Mucosa of gallbladder (tissue), 1 donor: ENCODE results near the gene LRG1. TPM values are rescaled to one million over a fixed set of nuclear protein-coding genes. Genes with fewer than 3 reads are reported as not detected.

Experiments used
- DNase-seq: peaks from one replicate; pipeline ENCODE4 v3.0.0-alpha.2; 2020; ENCODE audit warnings: low spot score
- total RNA-seq: library from RNA; stranded (reverse); gene quantifications from one replicate; pipeline ENCODE4 v1.2.1, GENCODE V29; 2021
- donor health status: DM: no; HTN: no; CAD: no.

LRG1 gene
- total RNA-seq, 1 donor from 2014 or later: 16.2 TPM

DNA sequence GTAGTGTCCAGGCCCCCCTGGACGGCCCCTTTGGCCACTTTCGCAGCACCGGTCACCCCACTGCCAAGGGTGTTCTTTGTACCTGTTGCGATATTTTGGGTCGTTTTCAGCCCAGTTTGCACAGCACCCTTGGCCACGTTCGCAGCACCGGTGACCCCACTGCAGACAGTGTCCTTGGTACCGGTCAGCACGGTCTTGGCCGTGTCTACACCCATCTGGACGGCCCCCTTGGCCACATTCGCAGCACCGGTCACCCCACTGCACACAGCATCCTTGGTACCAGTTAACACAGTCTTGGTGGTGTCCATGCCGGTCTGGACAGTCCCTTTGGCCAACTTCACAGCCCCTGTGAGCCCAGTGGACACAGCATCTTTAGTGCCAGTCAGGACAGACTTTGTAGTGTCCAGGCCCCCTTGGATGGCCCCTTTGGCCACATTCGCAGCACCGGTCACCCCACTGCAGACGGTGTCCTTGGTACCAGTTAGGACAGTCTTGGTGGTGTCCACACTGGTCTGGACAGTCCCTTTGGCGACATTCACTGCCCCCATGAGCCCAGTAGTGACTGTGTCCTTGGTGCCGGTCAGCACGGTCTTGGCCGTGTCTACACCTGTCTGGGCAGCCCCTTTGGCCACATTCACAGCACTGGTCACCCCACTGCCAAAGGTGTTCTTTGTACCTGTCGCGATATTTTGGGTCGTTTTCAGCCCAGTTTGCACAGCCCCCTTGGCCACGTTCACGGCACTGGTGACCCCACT is 28.4 kb downstream of the LRG1 start:
- no peak for DNase-seq

DNA sequence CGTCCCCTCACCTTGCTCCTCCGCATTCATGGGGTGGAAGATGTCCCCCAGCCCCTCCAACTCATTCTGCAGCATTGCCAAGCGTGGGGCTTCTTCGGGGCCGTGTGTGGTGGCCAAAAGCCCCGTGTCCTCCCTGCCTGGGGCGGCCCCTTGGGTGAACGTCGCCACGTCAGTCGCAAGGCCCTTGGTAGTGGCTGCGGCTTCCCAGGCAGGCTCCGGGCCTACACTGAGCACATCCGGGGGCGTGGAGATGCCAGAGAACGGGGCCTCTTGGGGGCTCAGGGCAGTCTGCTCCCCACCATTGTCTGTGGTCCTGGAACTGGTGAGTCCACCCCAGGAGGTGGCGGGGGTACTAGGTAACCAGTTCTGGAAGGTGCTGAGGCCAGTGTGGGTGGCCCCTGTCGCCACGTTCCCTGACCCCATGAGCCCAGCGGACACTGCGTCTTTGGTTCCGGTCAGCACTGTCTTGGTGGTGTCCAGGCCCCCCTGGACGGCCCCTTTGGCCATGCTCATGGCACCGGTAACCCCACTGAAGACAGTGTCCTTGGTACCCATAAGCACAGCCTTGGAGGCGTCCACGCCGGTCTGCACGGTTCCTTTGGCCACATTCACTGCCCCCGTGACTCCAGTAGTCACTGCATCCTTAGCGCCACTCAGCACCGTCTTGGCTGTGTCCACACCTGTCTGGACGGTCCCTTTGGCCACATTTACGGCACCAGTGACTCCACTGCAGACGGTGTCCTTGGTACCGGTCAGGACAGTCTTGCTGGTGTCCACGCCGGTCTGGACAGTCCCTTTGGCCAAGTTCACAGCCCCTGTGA is 29.2 kb downstream of the LRG1 start:
- DNase-seq: no peak

DNA sequence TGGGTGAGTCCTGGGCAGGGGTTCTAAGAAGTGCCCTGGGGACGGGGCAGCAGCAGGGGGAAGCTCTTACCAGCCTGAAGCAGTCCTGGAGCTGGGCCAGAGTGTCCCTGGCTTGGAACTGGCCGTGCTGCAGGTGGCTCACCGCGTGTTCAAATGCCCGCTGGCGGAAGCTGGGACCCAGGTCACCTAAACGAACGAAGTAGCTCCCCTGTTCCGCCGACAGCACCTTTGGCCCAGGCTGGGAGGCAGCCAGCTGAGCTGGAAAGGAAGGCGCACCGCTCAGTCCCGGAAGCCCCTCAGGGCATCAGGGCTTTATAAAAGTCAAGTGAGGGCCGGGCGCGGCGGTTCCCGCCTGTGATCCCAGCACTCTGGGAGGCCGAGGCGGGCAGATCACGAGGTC is 31.1 kb downstream of the LRG1 start:
- no peak for DNase-seq

DNA sequence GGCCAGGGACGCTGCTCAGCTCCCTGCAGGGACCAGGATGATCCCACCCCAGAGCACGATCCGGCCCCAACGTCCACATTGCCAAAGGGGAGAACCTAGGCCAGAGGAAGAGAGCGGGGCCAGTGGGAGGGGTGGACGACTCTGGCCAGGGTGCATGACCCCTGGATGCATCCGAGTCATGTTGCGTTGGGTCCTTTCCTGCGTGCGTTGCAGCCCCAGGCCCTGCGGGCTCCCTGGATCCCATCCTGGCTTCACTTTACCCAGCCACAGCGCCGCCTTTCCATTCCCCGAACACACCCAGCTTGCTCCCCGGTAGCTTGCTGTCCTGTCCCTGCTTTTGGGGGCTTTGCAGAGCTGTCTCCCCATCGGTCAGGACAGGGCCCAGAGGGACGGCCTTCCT is 32.0 kb downstream of the LRG1 start:
- DNase-seq: no peak

DNA sequence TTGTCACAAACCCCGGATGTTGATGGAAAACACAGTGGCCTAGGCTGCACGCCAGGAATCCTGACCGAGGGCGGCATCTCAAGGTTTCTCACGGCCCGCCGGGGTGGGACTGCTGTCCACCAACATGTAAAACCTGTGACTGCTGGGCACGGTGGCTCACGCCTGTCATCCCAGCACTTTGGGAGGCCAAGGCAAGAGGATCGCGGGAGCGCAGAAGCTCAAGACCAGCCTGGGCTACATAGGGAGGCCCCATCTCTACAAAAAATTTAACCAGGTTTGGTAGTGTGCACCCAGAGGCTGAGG is 32.7 kb downstream of the LRG1 start:
- DNase-seq: no peak

DNA sequence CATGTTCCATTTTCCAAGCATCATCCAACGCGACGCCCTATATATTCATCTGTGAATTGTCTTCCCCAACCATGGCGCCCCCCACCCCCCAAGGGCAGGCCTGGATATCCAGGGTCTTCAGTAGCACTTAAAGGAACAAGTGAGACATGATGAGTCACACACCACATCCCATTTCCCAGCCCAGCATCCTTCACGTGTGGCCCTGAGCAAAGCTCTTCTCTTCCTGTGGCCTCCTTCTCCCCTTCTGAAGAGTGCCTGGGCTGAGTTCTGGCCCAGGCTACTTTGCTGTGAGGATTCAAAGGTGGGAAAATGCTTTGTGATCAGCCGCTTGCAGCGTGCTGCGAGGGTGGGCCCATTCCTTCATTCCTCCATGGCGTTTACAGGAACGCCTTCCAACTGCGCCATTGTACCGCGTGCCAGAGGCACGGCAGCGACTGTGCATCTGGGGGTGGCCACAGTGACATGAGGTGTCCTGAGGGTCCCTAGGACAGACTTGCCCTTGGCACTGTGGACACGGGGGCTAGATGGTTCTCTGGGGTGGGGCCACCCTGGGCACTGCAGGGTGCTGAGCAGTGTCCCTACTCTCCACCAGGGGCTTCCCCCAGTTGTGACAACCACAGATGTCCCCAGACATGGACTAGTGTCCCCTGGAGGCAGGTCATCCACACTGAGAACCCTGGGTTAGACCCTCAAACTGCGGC is 33.2 kb downstream of the LRG1 start:
- no peak for DNase-seq

DNA sequence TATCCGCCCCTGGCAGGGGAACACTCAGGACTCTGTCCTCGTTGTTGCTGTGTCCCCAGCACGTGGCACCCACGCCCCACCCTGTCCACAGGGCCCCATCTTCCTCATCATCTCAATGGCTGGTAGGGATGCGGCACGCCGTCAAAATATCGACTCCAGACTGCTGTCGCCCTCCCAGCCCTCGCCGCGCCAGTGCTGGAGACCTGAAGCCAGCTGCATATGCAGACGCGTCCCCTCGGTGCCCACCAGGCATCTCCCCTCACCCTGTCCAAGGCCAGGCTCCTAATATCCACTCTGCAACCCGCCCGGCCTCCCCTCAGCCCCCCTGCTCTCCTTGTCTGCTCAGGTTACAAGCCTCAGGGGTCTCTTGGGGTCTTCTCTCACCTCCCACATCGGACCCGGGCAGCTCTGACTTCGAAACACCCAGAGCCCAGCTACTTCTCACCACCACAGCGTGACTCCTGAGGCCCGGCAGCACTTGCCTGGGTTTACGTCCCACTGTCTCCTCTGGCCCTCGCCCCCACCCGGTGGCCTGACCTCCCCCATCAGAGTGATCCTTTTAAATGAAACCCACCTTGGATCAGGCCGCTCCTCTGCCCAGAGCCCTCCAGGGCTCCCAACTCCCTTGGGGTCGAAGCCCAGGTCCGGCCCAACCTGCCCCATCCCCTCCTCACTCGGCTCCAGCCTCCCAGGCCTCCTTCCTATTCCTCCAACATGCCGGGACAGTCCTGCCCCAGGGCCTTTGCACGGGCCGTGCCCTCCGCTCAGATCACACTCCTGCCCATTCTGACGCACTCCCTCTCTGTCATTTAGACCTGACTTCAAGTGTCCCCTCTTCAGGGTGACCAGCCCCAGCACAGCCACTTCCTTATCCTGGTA is 34.0 kb downstream of the LRG1 start:
- no peak for DNase-seq

DNA sequence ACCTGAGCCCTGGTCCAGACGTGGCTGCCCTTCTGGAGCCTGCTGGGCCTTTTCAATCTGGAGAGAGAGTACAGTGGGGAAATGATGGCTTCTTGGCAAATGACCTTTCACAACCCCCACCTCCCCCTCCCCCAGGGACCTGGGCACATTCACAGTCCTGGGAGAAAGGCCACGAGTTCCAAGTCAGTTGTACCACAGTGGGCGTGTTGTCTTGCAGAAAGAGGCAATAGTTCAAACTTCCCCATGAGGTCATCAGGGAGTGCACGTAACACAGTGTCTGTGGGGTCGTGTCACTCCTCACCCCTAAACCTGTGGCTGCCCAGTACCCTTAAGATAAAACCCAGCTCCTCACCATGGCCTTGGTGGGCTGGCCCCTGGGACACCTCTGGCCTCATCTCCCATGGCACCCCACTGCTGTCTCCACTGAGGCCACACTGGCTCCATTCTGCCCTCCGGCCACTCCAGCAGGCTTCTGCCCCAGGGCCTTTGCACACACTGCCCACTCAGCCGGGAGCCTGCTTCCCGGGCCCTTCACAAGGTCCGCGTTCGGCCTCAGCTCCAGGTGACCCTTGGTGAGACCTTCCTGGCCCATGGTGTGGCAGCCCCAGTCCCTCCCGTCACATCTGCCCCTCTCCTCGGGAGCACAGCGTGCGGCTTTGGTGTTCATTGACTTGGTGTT is 34.8 kb downstream of the LRG1 start:
- DNase-seq: no peak

DNA sequence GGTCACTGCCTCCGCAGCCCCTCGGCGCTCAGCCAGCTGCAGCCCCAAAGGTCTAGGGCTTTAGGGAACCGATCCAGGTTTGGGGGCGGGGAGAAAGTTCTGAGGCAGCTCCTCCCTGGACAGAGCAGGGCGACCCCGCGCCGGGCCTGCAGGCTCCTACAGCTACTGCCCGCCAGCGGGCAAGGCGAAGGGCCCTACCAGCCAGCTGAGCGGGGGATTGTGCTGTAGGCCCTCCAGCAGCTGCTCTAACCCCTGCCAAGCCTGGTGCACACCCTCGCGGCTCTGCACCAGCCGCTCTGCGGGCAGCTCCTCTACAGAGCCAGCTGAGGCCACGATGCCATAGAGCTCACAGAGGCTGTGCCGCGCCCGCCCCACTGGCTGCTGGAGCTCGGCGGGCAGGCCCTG is 35.5 kb downstream of the LRG1 start:
- no peak for DNase-seq

DNA sequence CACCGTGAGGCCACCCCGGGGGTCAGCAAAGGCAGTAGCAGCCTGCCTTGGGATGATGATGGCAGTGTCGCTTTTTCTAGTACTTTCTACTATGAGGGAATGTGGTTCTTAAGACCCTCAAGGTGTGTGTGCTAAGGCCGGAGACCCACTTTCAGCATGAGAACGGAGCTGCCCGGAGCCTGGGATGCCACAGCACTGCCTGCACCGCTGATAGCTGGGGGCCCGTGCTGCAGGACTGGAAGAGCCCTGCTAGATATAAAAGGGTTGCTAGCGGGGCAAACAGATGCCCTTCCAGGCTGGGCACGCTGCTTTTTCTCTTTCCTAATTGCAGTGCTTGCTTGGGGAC is 36.0 kb downstream of the LRG1 start:
- no peak for DNase-seq

DNA sequence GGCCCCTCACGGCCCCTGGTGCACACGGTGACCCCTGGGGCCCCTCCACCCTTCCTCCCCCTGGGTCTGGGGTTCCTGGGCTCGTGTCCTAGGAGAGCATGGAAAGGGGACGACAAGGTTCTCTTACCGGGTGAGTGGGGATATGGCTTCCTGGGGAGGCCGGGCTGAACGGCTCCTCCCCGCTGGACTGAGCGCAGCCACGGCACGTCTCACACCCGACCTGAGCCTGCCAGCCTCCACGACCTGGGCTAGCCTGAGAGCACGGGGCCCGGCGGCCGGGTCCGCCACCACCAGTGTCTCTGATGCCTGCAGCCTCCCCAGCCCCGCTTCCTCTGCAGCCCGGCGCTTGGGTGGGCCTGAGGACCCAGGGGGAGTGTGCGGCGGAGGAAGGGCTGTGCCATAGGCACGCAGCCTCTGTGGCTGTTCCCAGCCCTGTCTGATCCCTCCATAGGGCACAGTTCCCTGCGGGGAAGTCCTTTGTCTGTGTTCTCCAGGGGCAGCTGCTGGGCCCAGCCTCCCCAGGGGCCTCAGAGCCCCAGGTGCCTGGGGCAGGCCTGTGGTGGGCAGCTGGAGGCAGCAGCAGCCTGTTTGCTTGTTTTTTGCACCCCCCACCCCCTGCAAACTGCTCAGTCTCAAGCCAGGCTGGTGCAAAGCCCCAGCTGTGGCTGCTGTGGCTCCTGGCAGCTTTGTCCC is 36.6 kb downstream of the LRG1 start:
- DNase-seq: no peak

DNA sequence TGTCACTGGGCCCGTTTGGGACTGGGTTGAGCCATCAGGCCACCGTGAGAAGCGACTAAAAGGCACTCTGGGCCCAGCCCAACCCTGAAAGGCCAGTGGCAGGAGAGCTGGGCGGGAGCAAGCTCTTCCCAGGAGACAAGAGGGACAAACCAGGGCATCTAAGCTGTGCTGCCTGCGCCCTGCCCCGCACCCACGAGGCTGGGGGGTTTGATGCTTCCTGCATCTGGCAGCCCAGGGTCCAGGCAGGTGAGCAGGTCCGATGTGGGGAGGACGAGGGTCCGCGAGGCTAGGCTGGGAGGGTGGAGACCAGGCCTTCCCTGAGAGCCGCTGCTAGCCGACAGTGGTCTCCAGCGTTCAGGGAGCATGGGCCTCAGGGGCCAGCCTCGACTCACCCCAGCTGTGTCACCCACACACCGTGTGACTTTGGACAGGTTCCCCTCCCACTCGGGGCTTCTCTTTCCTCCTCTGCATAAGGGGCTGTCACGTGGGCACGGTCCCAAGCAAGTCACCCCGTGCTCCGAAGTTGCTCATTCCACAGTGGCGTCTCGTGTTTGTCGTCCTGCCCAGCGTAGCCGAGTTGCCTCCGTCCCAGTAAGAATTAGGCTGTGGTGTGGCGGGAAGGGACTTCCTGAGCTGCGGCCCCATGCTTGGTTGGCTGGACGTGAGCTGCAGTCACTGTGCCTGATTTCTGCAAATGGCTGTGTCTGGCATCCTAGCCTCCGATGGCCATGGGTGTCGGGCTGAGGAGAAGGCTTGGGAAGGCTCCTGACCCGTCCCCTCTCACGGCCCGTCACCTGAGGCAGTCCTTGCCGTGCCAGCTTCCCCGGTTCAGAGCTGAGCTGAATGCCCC is 37.3 kb downstream of the LRG1 start:
- no peak for DNase-seq

DNA sequence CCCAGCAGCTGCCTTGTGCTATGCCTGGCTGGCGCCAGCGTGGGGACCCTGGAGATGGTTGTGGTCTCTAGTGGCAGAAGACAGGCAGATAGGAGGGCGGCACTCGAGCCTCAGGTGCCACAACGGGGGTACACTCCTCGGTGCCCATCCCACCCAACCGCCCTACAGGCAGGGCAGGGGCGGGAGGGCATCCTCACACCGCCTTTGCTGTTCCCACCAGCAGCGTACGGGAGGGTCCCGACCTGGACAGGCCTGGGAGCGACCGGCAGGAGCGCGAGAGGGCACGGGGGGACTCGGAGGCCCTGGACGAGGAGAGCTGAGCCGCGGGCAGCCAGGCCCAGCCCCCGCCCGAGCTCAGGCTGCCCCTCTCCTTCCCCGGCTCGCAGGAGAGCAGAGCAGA is 38.1 kb downstream of the LRG1 start:
- DNase-seq: no peak

DNA sequence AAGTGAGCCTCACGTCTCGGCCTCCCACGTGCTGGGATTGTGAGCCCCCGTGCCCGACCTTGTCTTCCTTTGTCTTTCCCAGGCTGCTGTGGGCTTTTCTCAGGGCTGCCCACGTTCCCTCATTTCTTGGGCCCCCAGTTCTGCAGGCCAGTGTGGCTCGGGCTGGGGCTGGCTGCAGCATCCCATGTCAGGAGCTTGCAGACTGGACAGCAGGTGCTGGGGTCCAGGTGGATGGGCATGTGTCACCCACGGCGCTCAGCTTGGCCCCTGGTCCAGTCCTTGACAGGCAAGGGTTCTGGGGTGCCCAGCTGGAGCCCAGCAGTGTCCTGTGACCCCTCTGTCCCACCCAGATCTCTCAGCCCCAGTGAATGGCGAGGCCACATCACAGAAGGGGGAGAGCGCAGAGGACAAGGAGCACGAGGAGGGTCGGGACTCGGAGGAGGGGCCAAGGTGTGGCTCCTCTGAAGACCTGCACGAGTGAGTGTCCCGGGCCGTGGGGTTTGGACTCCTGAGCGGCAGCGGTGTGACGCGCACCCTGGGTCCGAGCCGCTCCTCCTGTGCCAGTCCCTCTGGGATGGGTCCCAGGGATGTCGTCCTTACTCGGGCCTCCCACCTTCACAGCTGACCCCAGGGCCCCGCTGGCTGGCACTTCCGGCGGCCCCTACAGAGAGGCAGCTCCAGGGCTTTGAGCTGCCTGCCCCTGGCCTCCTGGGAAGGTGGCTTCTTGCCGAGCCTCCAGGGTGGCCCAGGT is 38.8 kb downstream of the LRG1 start:
- DNase-seq: no peak

DNA sequence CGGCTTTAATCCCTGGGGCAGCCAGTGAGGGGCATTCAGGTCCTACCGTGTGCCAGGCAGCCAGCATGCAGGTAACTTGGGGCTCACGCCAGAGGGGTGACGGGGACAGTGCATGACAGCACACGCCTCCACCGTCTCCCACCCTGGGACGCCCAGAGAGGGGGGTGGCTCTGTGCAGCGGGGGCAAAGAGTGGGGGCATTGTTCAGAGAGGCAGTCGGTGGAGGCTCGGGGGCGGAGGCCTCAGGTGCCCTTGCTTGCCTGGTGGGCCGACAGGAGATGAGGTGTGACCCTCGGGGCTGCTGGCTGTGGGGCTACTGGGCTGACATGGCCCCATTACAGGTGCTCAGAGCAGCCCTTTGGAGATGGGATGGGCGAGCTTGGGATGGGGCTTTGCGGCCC is 40.0 kb downstream of the LRG1 start:
- DNase-seq: no peak

DNA sequence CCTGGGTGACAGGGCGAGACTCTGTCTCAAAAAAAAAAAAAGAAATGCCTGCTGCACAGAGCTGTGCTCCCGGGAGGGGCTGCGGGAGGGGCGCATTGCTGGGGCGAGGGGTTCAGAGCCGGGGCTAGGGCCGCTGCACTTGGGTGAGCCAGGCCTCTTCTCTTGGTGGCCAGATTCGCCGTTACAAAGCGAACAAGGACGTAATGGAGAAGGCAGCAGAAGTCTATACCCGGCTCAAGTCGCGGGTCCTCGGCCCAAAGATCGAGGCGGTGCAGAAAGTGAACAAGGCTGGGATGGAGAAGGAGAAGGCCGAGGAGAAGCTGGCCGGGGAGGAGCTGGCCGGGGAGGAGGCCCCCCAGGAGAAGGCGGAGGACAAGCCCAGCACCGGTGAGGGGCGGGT is 40.5 kb downstream of the LRG1 start:
- DNase-seq: no peak

DNA sequence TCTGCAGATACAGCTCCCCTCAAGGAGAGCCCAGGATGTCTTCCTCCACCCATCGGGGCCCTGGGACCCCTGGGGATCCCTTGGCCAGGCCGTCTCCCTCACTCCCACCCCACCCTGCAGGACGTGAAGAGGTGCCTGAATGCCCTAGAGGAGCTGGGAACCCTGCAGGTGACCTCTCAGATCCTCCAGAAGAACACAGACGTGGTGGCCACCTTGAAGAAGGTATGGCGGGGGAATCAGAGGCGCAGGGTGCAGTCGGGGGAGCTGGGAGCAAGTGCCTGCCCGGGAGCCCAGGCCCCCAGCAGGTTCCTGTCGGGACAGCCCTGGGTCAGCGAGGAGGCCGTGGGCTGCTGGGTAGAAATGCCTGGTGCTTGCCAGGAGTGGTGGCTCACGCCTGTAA is 41.1 kb downstream of the LRG1 start:
- DNase-seq: no peak

DNA sequence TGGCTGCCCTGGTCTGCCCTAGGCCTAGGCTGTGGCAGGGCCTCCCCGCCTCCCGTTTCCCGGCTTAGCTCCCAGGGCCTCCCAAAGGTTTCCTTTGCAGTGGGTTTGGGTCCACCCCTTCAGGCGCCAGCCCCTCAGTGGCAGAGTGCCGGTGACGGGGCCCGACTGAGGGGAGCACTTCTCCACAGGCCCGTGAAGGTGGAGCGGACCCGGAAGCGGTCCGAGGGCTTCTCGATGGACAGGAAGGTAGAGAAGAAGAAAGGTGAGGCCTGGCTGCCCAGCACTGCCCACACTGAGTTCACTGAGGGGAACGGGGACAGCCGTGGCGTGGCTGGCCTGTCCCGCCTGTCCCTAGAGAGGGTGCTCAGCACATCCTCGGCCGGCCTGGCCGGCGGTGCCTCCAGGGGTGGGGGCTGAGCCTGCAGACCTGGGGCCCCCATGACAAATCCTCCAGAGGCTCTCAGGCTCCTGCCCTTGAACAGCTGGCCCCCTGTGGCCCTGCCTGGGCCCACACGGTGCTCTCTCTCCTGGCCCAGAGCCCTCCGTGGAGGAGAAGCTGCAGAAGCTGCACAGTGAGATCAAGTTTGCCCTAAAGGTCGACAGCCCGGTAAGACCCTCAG is 42.0 kb downstream of the LRG1 start:
- no peak for DNase-seq

DNA sequence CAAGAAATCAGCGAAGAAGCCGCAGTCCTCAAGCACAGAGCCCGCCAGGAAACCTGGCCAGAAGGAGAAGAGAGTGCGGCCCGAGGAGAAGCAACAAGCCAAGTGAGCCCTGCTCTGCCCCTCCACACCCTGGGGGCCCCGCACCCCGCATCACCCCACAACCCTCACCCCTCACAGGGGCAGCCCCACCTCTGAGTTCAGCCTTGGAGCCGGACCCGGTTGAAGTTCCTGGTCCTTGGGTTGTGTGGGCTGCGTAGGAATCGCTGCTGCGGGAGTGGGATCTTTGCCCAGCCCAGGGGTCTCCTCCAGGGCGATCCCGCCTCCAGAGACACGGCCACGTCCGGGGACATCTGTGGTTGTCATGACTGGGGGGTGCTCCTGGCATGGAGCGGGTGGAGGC is 43.5 kb downstream of the LRG1 start:
- DNase-seq: no peak
